GM12878 (cell line): Measurements from ENCODE around the gene TECR. TPM values are rescaled to one million over a fixed set of nuclear protein-coding genes. Genes with fewer than 3 reads are reported as not detected.
"Not testable (repeated sequence)": the region's sequence is repeated elsewhere in the genome, so short reads cannot be mapped to it uniquely, and the experiment has no call there.

Experiments used
- ATAC-seq: fragments of 200-7000 bp; cut with Tn5 transposase; 3 replicates; pipeline ENCODE4 v1.9.1; 2020; ENCODE audit warnings: mild to moderate bottlenecking, moderate library complexity
- BruUV-seq: library from RNA; stranded (reverse); fragments of 400-500 nt; replicated peaks from 2 replicates; lab custom pipeline; 2021; lab: Mats Ljungman, UMichigan
- CTCF ChIA-PET: fragments of 300-600 bp; sonication (Branson Sonifier 250); formaldehyde crosslinking; extraction: SDS; loops from one replicate; lab custom pipeline; 2021; ENCODE audit warnings: inconsistent platforms; lab: Yijun Ruan, JAX
- POLR2A ChIA-PET: fragments of 350-600 bp; formaldehyde crosslinking; extraction: SDS; loops from one replicate; lab custom pipeline; 2021; ENCODE audit warnings: inconsistent platforms; lab: Charles Lee
- RAD21 ChIA-PET: fragments of 300-600 bp; sonication (Branson Sonifier 250); formaldehyde crosslinking; loops from one replicate; lab custom pipeline; 2023; ENCODE audit warnings: antibody characterized with exemption; ENCODE audit not compliant: unreplicated experiment; lab: Charles Lee
- SMC1A ChIA-PET: fragments of 300-600 bp; sonication (Branson Sonifier 250); formaldehyde crosslinking; loops from one replicate; lab custom pipeline; 2023; ENCODE audit not compliant: unreplicated experiment, uncharacterized antibody; lab: Charles Lee
- DNase-seq: peaks from one replicate; pipeline ENCODE4 v3.0.0-alpha.2; 2011; ENCODE audit warnings: low read depth, low spot score
- FAIRE-seq: peaks from 3 replicates; lab custom pipeline; 2011; peaks lifted over from hg19 to GRCh38; lab: Jason Lieb, UNC
- H2AFZ ChIP-seq: 2 replicates; pipeline ENCODE4 v1.6.0; 2011; ENCODE audit warnings: low read depth, low read length, control low read depth; ENCODE audit not compliant: control insufficient read depth
- H3K27ac ChIP-seq: 2 replicates; pipeline ENCODE4 v1.5.1; 2011; ENCODE audit warnings: control low read depth; ENCODE audit not compliant: control insufficient read depth, insufficient read depth
- H3K27me3 ChIP-seq, 2 experiments: replicated peaks in 1 of 2; 2 replicates each; pipeline versions ENCODE4 v1.6.0 to v1.6.1; 2011; ENCODE audit warnings: low read length in 1 of 2; ENCODE audit not compliant: control insufficient read depth in 2 of 2, insufficient read depth in 2 of 2
- H3K36me3 ChIP-seq, 2 experiments: 2 replicates each; pipeline ENCODE4 v1.5.1; 2011; ENCODE audit warnings: low read length in 1 of 2; ENCODE audit not compliant: control insufficient read depth in 2 of 2, insufficient read depth in 2 of 2
- H3K4me1 ChIP-seq: 2 replicates; pipeline ENCODE4 v1.6.1; 2011; ENCODE audit warnings: mild to moderate bottlenecking, low read length, moderate library complexity, mixed read lengths; ENCODE audit not compliant: control insufficient read depth, insufficient read depth
- H3K4me2 ChIP-seq: 2 replicates; pipeline ENCODE4 v1.6.0; 2011; ENCODE audit warnings: control low read depth; ENCODE audit not compliant: control insufficient read depth, insufficient read depth
- H3K4me3 ChIP-seq: fragments of 200-600 bp; sonication (generic); 2 replicates; pipeline ENCODE4 v1.5.1; 2016
- H3K79me2 ChIP-seq: 2 replicates; pipeline ENCODE4 v1.6.0; 2011; ENCODE audit warnings: low read length; ENCODE audit not compliant: control insufficient read depth, insufficient read depth
- H3K9ac ChIP-seq: 2 replicates; pipeline ENCODE4 v1.8.0; 2011; ENCODE audit warnings: low read length, control low read depth, mixed read lengths; ENCODE audit not compliant: control insufficient read depth, insufficient read depth
- H3K9me3 ChIP-seq: replicated peaks from 3 replicates; pipeline ENCODE4 v1.5.1; 2011; ENCODE audit warnings: mild to moderate bottlenecking, low read length; ENCODE audit not compliant: control insufficient read depth, insufficient read depth
- H4K20me1 ChIP-seq: 2 replicates; pipeline ENCODE4 v1.6.0; 2011; ENCODE audit not compliant: control insufficient read depth, insufficient read depth
- CTCF ChIP-seq, 3 experiments: IDR thresholded peaks in 2 of 3; conservative IDR thresholded peaks in 1 of 3; 2 replicates each; pipeline ENCODE4 v1.5.1; 2011; ENCODE audit warnings: low read depth in 3 of 3, low read length in 3 of 3, mild to moderate bottlenecking in 3 of 3, control low read depth in 2 of 3, moderate library complexity in 2 of 3, inconsistent platforms in 1 of 3, mixed read lengths in 1 of 3; ENCODE audit not compliant: control insufficient read depth in 2 of 3, insufficient read depth in 1 of 3; ENCODE audit errors: extremely low read depth in 1 of 3
- PKNOX1 ChIP-seq: fragments of 450-650 bp; IDR thresholded peaks from 2 replicates; pipeline ENCODE4 v1.6.1; 2016; ENCODE audit warnings: mild to moderate bottlenecking
- RAD21 ChIP-seq: IDR thresholded peaks from 2 replicates; pipeline ENCODE4 v1.6.1; 2011; ENCODE audit warnings: mild to moderate bottlenecking, low read depth, low read length, moderate library complexity; ENCODE audit not compliant: insufficient read depth
- WGBS: methylation state at CpG from one replicate; pipeline ENCODE4 v1.1.6; 2016; ENCODE audit warnings: low lambda C conversion rate; ENCODE audit not compliant: insufficient replicate concordance, insufficient coverage; ENCODE audit errors: missing lambda C conversion rate; 5-methylcytosine and 5-hydroxymethylcytosine counted together
- in situ Hi-C: fragments of 300-500 bp; cut with MboI; formaldehyde crosslinking; loops from 9 replicates; pipeline ENCODE4 v1.14.3; 2018; ENCODE audit warnings: mixed read lengths
- intact Hi-C: fragments of 100-400 bp; cut with micrococcal nuclease; formaldehyde crosslinking; loops from one replicate; pipeline ENCODE4 v1.14.2; 2022; ENCODE audit not compliant: unreplicated experiment
- polyA plus RNA-seq, 11 experiments: library from polyadenylated mRNA; depleted of rRNA in 4 of 11; unstranded in 6 of 11; stranded (reverse) in 5 of 11; fragments of >200 nt; fragmentation: Nextera tagmentation in 4 of 11; fragmentation: Illumina TruSeq in 1 of 11; extraction: Ambion mirVana in 4 of 11; extraction: Trizol in 1 of 11; gene quantifications; 1 replicate in 1 of 11; 2 replicates in 10 of 11; pipeline versions ENCODE4 v1.2.1 to v1.2.3, GENCODE V29; 2011 to 2016; ENCODE audit warnings: inconsistent platforms in 2 of 11, missing spikeins in 2 of 11, low read depth in 1 of 11
- total RNA-seq, 4 experiments: library from RNA; depleted of rRNA in 3 of 4; stranded (reverse); fragments of >200 nt in 3 of 4; fragmentation: Illumina TruSeq in 1 of 4; extraction: Trizol in 1 of 4; gene quantifications; 2 replicates each; pipeline versions ENCODE4 v1.2.1 to v1.2.3, GENCODE V29; 2013 to 2021

The TECR gene
- total and polyA plus RNA-seq, 10 of the 15 experiments (the other 5 are each of a cell fraction or from before 2014, with no cell fraction given): 9.6 to 157 (median 64.2) TPM

GRCh38 chr19:14551134-14552005 lies 22.0 kb downstream of the TECR start:
- RAD21 ChIA-PET, H3K36me3 ChIP-seq, H3K27me3 ChIP-seq, DNase-seq, BruUV-seq, H3K4me2 ChIP-seq, in situ Hi-C loops, intact Hi-C loops, H3K9ac ChIP-seq, H4K20me1 ChIP-seq, H3K9me3 ChIP-seq, SMC1A ChIA-PET, H3K4me3 ChIP-seq, POLR2A ChIA-PET, H3K79me2 ChIP-seq: not testable (repeated sequence)
- H3K27ac ChIP-seq: peak overlapping the region; percentile 19; the same call in 1 of the 2 replicates
- CTCF ChIA-PET: interaction anchor here (0.5 to 1.2 kb wide), 3 partner anchors 11 to 47 kb away, joined by 3 to 5 read pairs (median 3); no protein-coding TSS in a partner anchor
- ATAC-seq (peak; percentile 93), FAIRE-seq (peak; percentile 94)
- 57% methylated on average over 12 of the region's 12 CpGs for WGBS
- TF ChIP-seq PKNOX1 (0 out of 2 replicates have a peak, but pooled peaks have one; percentile 10), RAD21 (peak; percentile 43; the same call in 1 of the 2 replicates), CTCF (IDR thresholded peaks at IDR 0.05 in 2 of 3, conservative IDR thresholded peaks at IDR 0.05 in 1 of 3; ENCODE audit: control insufficient read depth in 2 of 3, extremely low read depth in 1 of 3, insufficient read depth in 1 of 3, low read depth in 3 of 3, low read length in 3 of 3) (peak; percentile 31 to 44 (median 35); a peak in 4 of 6 replicates)
- peak overlapping the region; percentile 19; the same call in 1 of the 2 replicates for H2AFZ ChIP-seq
- peaks cover 13% of the 10 kb centered on the region for H3K4me1 ChIP-seq

- H3K79me2 ChIP-seq, H3K27ac ChIP-seq, H3K9ac ChIP-seq, H3K27me3 ChIP-seq, H3K4me2 ChIP-seq, BruUV-seq, DNase-seq, H3K36me3 ChIP-seq, ATAC-seq, intact Hi-C loops, H4K20me1 ChIP-seq, SMC1A ChIA-PET, RAD21 ChIA-PET, H2AFZ ChIP-seq, H3K9me3 ChIP-seq, POLR2A ChIA-PET, FAIRE-seq, in situ Hi-C loops, H3K4me3 ChIP-seq: not testable (repeated sequence)
- H3K4me1 ChIP-seq: peaks cover 15% of the 10 kb centered on the region
- 96% methylated on average over 6 of the region's 8 CpGs for WGBS
- CTCF ChIA-PET: interaction anchor here (1.2 kb wide), 1 partner anchor 21 kb away, joined by 3 read pairs; no protein-coding TSS in a partner anchor
These were observed 22.6 kb downstream of the TECR start for GRCh38 chr19:14552006-14552360.
